ENCODE results near the gene MYOM1. TPM values are rescaled to one million over a fixed set of nuclear protein-coding genes. Genes with fewer than 3 reads are reported as not detected.
A peak's percentile ranks its signal among the peaks of the same experiment; 100 is the strongest.

Gene MYOM1
- total and polyA plus RNA-seq, 9 donors: 265 to 771 (median 603) TPM

DNA sequence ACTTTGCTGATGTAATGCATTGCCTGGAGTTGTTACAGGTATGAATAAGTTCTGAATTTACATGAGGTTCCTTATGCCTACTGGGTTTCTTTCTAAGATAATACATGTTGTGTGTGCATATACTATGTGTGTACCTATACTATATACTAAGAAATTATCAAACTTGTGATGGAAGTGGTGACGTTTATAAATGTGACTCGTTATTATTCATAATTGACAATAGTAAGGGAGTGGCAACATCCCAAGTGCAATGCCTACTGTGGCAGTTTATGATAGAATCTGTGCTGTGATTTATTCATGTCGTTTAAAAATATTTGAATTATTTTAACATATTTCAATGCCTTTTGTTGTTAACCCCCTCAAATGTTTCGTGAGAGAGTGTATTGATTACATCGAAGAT lies 29.9 kb downstream of the MYOM1 start:
- H3K36me3 ChIP-seq (ENCODE audit: control insufficient read depth, insufficient read depth, low read length): peaks cover 3% of the 10 kb centered on the region
- no peak overlapping the region for H3K27ac ChIP-seq (ENCODE audit: low read length)
- no peaks in the 10 kb centered on the region for H3K9me3 ChIP-seq (replicated peaks; ENCODE audit: control insufficient read depth, low read depth, low read length)
- no peak for DNase-seq
- no peak overlapping the region for H3K4me3 ChIP-seq (ENCODE audit: low read length)
- WGBS (ENCODE audit: insufficient coverage): no CpG with 5 or more reads among the region's 5 CpGs
- H3K27me3 ChIP-seq (ENCODE audit: control insufficient read depth, insufficient read depth, low read length): no peaks in the 10 kb centered on the region
- no peaks in the 10 kb centered on the region for H3K4me1 ChIP-seq (ENCODE audit: control insufficient read depth, insufficient read depth, low read length)

DNA sequence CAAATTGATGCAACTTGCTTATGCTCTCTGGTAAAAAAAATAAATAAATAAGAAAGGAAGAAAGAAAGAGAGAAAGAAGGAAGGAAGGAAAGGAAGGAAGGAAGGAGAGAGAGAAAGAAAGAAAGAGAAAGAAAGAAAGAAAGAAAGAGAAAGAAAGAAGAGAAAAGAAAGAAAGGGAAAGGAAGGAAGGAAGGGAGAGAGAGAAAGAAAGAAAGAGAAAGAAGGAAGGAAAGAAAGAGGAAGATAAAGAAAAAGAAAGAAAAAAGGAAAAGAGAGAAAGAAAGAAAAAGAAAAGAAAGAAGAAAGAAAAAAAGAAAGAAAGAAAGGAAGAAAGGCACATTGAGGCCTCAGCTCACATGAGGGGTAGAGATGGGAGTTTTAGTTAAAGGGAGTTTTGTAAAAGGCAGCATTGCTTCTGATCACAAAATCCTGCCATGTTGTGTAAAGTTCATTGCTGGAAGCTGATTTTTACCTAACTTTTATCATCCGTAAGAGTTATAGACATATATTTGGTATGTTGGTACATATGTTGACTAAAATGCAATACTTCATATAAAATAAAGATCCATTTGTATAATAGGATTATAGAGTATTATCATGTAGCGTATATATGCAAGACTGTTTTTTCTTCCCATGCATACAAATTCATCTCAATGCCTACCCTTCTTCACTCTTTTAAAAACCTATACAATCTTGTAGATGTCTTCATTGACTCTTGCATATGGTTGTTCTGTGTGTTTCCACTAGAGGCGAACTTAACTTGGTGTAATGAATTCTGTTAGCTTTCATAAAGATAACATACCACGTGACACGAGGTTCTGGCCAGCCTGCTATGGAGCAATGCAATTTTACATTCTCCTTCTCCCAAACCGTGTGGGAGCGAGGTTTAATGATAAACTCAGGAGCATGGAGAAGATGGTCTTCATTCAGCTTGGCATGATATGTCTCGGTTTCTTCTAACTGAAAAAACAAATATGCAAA lies 32.8 kb downstream of the MYOM1 start:
- no peaks in the 10 kb centered on the region for H3K9me3 ChIP-seq (replicated peaks; ENCODE audit: control insufficient read depth, low read depth, low read length)
- no peak overlapping the region for H3K4me3 ChIP-seq (ENCODE audit: low read length)
- H3K27ac ChIP-seq (ENCODE audit: low read length): no peak overlapping the region
- H3K4me1 ChIP-seq (ENCODE audit: control insufficient read depth, insufficient read depth, low read length): no peaks in the 10 kb centered on the region
- DNase-seq: no peak
- H3K27me3 ChIP-seq (ENCODE audit: control insufficient read depth, insufficient read depth, low read length): no peaks in the 10 kb centered on the region
- H3K36me3 ChIP-seq (ENCODE audit: control insufficient read depth, insufficient read depth, low read length): peaks cover 11% of the 10 kb centered on the region
- no CpG with 5 or more reads among the region's 8 CpGs for WGBS (ENCODE audit: insufficient coverage)

DNA sequence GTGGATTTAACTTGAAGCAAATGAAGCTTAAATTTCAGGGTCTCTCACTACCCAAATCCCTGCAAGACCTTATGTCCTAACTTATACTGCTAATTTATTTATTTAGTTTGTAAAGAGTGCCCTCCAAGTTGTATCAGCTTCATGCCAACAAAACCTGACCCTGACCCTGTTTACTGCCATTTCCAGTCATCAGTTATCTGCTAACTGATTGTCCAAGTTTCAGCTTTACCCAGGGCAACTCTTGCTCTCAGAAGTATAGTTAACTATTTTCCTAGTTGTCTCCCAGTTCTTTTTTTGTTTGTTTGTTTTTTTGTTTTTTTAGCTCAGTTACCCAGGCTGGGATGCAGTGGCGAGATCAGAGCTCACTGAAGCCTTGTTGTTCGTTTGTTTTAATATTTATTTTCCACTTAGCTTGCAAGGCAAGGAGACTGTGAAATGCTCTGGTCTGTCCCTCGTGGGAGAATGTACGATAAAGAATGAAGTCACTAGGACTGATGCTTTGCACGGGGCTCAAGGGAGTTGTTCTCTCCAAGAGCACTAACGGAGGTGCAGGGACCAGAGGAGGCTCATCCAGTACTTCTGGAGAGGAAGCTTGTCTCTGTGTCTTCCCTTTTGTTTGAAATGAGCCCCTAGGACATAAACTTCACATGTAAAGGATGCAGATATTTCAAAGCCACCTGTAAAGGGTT lies 35.3 kb downstream of the MYOM1 start:
- Histone ChIP-seq H3K4me3 (ENCODE audit: low read length) (no peak overlapping the region), H3K4me1 (ENCODE audit: control insufficient read depth, insufficient read depth, low read length) (peaks cover 10% of the 10 kb centered on the region), H3K27me3 (ENCODE audit: control insufficient read depth, insufficient read depth, low read length) (no peaks in the 10 kb centered on the region), H3K27ac (ENCODE audit: low read length) (no peak overlapping the region), H3K36me3 (ENCODE audit: control insufficient read depth, insufficient read depth, low read length) (peaks cover 11% of the 10 kb centered on the region), H3K9me3 (replicated peaks; ENCODE audit: control insufficient read depth, low read depth, low read length) (no peaks in the 10 kb centered on the region)
- no peak for DNase-seq
- 22% methylated on average over 4 of the region's 6 CpGs for WGBS (ENCODE audit: insufficient coverage)

DNA sequence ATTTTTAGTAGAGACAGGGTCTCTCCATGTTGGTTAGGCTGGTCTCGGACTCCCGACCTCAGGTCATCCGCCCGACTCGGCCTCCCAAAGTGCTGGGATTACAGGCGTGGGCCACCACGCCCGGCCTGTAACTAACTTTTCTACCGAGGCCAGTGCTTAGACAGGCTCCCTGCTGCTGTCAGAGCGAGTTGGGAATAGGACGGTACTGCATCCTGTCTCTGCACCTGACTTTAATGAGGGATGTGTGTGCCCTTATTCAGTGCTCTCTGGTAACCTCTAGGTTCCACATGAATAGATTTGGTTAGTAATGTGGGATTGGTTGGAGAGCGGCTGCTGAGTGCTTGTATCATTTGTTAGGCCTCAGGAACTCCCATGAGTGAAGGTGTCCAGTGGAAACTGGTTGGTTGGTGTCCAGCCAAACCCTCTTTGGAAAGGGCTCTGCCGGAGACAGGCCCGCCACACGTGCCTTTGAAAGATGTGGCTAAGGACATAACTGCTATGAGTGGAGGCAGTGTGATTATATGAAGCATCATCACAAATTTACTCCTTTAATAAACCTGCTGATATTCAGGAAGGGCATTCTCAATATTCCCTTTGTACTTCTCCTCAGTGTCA lies 36.6 kb downstream of the MYOM1 start:
- DNase-seq: no peak
- H3K27me3 ChIP-seq (ENCODE audit: control insufficient read depth, insufficient read depth, low read length): no peaks in the 10 kb centered on the region
- no peak overlapping the region for H3K4me3 ChIP-seq (ENCODE audit: low read length)
- peaks cover 16% of the 10 kb centered on the region for H3K4me1 ChIP-seq (ENCODE audit: control insufficient read depth, insufficient read depth, low read length)
- H3K27ac ChIP-seq (ENCODE audit: low read length): no peak overlapping the region
- peaks cover 8% of the 10 kb centered on the region for H3K36me3 ChIP-seq (ENCODE audit: control insufficient read depth, insufficient read depth, low read length)
- no peaks in the 10 kb centered on the region for H3K9me3 ChIP-seq (replicated peaks; ENCODE audit: control insufficient read depth, low read depth, low read length)
- 94% methylated on average over 12 of the region's 15 CpGs for WGBS (ENCODE audit: insufficient coverage)

DNA sequence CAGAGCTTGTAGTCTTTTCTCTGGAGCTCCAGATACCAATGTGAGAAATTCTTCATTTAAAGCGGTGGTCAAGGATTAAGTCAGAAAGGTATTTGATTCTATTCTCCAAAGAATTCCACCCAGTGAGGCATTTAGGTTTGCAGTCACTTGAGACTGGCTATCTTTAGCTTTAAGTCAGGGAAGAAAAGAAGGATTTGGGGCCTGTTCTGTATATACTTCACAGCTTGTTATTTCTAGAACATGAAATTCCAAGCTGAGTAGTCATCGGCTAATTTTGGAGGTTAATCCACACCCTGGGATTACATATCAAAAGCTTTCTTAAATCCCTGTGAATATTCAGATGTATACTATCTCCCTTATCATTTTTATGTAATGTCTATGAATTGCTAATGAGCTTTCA lies 39.4 kb downstream of the MYOM1 start:
- H3K27ac ChIP-seq (ENCODE audit: low read length): peak overlapping the region; percentile 65
- H3K4me1 ChIP-seq (ENCODE audit: control insufficient read depth, insufficient read depth, low read length): peaks cover 16% of the 10 kb centered on the region
- H3K4me3 ChIP-seq (ENCODE audit: low read length): no peak overlapping the region
- WGBS (ENCODE audit: insufficient coverage): no CpG with 5 or more reads among the region's 2 CpGs
- H3K27me3 ChIP-seq (ENCODE audit: control insufficient read depth, insufficient read depth, low read length): no peaks in the 10 kb centered on the region
- H3K9me3 ChIP-seq (replicated peaks; ENCODE audit: control insufficient read depth, low read depth, low read length): no peaks in the 10 kb centered on the region
- H3K36me3 ChIP-seq (ENCODE audit: control insufficient read depth, insufficient read depth, low read length): peaks cover 8% of the 10 kb centered on the region
- DNase-seq: peak; percentile 48

DNA sequence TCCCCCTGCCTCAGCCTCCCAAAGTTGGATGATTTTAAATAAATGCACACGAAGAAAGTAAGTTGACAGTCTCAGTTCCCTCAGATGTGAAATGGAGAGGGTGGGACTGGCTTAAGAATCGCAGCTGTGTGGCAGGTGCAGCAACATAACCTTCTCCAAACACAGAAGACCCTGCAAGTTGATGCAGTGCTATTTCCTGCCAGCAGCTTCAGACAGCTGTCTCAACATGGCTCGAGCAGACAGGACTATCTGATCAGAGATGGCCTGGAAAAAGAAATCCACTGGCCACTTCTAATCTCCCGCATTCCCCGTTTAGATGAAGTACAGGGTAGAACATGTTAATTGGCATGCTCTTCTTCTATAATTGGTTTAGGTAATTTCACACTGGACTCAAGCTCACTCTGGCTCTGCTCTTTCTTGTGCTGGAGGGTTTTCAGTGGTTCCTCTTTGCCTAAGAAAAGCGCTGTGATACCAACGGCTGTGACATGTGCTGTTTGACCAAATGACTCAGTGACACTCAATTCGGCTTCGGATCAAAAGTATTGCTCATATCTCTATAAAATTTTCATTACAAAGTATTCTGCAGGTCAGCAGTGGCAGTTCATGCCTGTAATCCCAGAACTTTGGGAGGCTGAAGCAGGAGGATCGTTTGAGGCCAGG lies 40.2 kb downstream of the MYOM1 start:
- H3K27ac ChIP-seq (ENCODE audit: low read length): peak overlapping the region; percentile 65
- peaks cover 16% of the 10 kb centered on the region for H3K4me1 ChIP-seq (ENCODE audit: control insufficient read depth, insufficient read depth, low read length)
- H3K27me3 ChIP-seq (ENCODE audit: control insufficient read depth, insufficient read depth, low read length): no peaks in the 10 kb centered on the region
- DNase-seq: peak; percentile 86
- H3K4me3 ChIP-seq (ENCODE audit: low read length): no peak overlapping the region
- whole genome bisulfite sequencing (ENCODE audit: insufficient coverage): no CpG with 5 or more reads among the region's 10 CpGs
- H3K36me3 ChIP-seq (ENCODE audit: control insufficient read depth, insufficient read depth, low read length): peaks cover 8% of the 10 kb centered on the region
- no peaks in the 10 kb centered on the region for H3K9me3 ChIP-seq (replicated peaks; ENCODE audit: control insufficient read depth, low read depth, low read length)

DNA sequence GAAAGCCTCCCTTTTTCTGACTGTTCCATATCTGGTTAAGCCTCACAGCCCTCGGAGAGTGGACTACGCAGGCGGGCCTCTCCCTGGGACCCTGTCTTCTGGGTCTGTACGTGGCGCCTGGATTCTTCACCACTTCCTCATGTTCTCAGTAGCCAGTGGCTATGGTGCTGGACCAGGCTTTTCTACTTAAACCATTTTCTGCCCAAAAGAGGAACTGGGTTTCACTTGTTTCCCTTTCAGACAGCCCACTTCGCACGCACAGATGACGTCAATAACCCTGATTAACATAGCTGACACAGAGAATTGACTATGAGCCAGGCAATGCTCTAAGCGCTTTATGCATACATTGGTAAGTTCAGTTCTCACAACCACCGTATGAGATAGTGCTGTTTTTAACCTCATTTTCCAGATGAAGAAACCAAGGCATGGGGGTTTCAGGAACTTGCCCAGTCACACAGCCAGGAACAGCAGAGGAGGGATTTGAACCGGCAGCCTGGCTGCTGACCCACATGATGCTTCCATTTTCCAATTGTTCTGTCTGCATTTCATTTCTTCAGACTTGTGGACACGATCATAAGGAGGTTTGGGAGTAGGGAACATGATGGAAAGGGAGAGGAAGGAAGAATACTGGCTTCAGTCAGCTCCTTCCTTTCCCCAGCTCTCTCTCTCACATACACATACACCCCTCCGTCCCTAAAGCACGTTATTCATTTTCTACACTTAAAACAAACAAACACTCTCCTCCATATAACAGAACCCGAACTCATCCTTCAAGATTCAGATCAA lies 41.7 kb downstream of the MYOM1 start:
- Histone ChIP-seq H3K27ac (ENCODE audit: low read length) (peak overlapping the region; percentile 49), H3K4me3 (ENCODE audit: low read length) (no peak overlapping the region), H3K9me3 (replicated peaks; ENCODE audit: control insufficient read depth, low read depth, low read length) (no peaks in the 10 kb centered on the region), H3K36me3 (ENCODE audit: control insufficient read depth, insufficient read depth, low read length) (peaks cover 9% of the 10 kb centered on the region), H3K27me3 (ENCODE audit: control insufficient read depth, insufficient read depth, low read length) (no peaks in the 10 kb centered on the region), H3K4me1 (ENCODE audit: control insufficient read depth, insufficient read depth, low read length) (peaks cover 16% of the 10 kb centered on the region)
- WGBS (ENCODE audit: insufficient coverage): 74% methylated on average over 13 of the region's 15 CpGs
- peak; percentile 88 for DNase-seq

DNA sequence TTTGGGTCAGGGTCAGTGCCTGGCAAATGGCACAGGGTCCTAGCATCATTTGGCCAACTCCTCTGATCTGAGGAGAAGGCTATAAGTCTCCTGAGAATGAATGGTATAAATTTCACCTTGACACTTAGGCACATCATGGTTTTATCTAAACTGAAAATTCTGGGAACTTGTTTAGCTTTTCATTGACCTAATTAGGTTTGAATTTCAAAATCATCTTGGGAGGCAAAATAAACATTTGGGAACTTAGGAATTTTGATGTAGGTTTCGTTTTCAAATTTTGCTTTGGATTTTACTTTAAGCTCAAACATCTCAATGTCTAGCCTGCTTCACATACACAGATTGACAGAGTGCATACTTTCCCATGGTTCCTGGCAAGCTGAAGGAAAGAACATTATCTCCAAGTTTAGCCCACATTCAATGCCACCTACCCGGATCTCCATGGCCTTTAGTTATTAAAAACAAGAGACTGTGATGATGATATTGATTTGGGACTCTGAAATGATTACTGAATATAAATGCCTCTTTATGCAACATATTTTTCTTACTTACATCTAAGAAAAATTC lies 44.5 kb downstream of the MYOM1 start:
- no peak for DNase-seq
- peaks cover 9% of the 10 kb centered on the region for H3K36me3 ChIP-seq (ENCODE audit: control insufficient read depth, insufficient read depth, low read length)
- no CpG with 5 or more reads among the region's 2 CpGs for WGBS (ENCODE audit: insufficient coverage)
- no peak overlapping the region for H3K4me3 ChIP-seq (ENCODE audit: low read length)
- no peaks in the 10 kb centered on the region for H3K27me3 ChIP-seq (ENCODE audit: control insufficient read depth, insufficient read depth, low read length)
- peaks cover 13% of the 10 kb centered on the region for H3K4me1 ChIP-seq (ENCODE audit: control insufficient read depth, insufficient read depth, low read length)
- H3K9me3 ChIP-seq (replicated peaks; ENCODE audit: control insufficient read depth, low read depth, low read length): no peaks in the 10 kb centered on the region
- H3K27ac ChIP-seq (ENCODE audit: low read length): no peak overlapping the region

DNA sequence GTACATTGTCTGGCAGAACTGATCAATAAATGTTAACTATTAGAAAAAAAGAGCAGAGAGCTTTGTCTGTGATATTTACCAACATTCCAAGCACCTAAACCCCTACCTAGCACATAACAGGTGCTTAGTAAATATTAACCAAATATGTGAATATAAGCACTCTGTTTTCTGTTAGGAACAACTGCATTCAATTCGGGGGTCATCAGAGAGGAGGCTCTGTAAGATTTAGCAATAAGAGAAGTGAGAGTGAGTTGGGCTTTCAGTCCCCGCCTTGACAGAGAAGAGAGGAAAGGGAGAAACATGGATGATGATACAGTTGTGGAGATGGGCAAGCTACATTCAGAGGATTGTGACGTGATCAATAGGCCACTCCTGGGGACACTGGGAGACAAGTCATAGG lies 47.7 kb downstream of the MYOM1 start:
- DNase-seq: no peak
- H3K27me3 ChIP-seq (ENCODE audit: control insufficient read depth, insufficient read depth, low read length): no peaks in the 10 kb centered on the region
- no peak overlapping the region for H3K4me3 ChIP-seq (ENCODE audit: low read length)
- H3K27ac ChIP-seq (ENCODE audit: low read length): no peak overlapping the region
- H3K36me3 ChIP-seq (ENCODE audit: control insufficient read depth, insufficient read depth, low read length): peaks cover 11% of the 10 kb centered on the region
- H3K4me1 ChIP-seq (ENCODE audit: control insufficient read depth, insufficient read depth, low read length): no peaks in the 10 kb centered on the region
- WGBS (ENCODE audit: insufficient coverage): 81% methylated on average over 3 of the region's 3 CpGs
- H3K9me3 ChIP-seq (replicated peaks; ENCODE audit: control insufficient read depth, low read depth, low read length): no peaks in the 10 kb centered on the region
